CD4-positive, alpha-beta T cell treated with Interleukin-4 for 4 hours (primary cell): ENCODE data around the gene DMRTA2.
A peak's percentile ranks its signal among the peaks of the same experiment; 100 is the strongest.

Source experiments
- DNase-seq: peaks from one replicate; pipeline ENCODE4 v3.0.0-alpha.2; 2020

DMRTA2 gene

DNA sequence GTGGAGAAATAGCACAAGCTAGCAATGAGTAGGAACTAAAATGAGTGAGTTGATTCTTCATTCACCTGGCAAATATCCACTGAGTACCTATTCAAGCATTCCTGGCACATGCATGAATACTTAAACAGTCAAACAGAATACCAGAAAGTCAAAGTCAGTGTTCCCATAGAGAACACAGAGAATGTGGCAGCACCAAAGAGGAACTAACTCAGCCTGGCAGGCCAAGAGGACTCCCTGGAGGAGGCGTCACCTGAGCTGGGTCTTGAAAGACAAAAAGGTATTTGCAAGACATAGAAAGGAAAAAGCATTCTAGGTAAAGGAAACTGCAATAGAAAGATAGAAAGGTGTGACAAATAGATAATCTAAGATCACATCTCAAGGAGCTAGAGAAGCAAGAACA lies 49.7 kb downstream of the DMRTA2 start:
- no peak for DNase-seq

- DNase-seq = no peak
Measured at GRCh38 chr1:50371749-50372148, 51.5 kb downstream of the DMRTA2 start.

DNA sequence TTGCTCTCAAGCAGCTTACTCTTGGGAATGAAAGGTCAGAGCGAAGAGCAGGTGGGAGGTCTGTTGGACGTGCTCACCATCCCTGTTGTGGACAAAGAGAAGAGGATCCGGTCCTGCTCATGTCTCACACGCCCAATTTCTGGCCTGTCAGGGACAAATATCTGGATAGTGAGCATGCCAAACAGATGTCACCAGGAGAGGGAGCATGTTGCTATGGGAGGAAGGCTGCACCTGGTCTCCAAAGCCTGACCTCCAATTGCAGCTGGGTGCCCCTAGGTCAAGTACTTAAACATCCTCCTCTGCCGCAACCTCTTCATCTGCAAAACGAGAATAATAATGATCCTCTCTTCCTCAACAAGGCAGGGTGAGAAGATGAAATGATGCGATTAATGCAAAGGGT lies 53.4 kb downstream of the DMRTA2 start:
- no peak for DNase-seq

- no peak for DNase-seq
Measured at GRCh38 chr1:50369008-50369634, 54.1 kb downstream of the DMRTA2 start.

- peak; percentile 38 for DNase-seq
Measured at GRCh38 chr1:50368179-50369007, 54.9 kb downstream of the DMRTA2 start.
